Uterus (tissue), 2 donors: ENCODE measurements around the gene NEDD4L.

Experiments used
- CTCF ChIP-seq, 4 experiments: fragments of 200-600 bp in 2 of 4; fragments of 450-650 bp in 2 of 4; sonication (generic) in 2 of 4; IDR thresholded peaks; one replicate each; pipeline ENCODE4 v1.5.1; 2016 to 2019; ENCODE audit warnings: antibody characterized with exemption in 4 of 4, mild to moderate bottlenecking in 2 of 4, moderate library complexity in 1 of 4
- POLR2A ChIP-seq, 2 donors: fragments of 450-650 bp; IDR thresholded peaks; one replicate each; pipeline ENCODE4 v1.6.1; 2016; ENCODE audit warnings: antibody characterized with exemption in 2 of 2, mild to moderate bottlenecking in 1 of 2, moderate library complexity in 1 of 2

GRCh38 chr18:58157237-58157636, 113.2 kb downstream of the NEDD4L start:
- TF ChIP-seq POLR2A (IDR thresholded peaks at IDR 0.05) (no peak), CTCF (IDR thresholded peaks at IDR 0.05) (no peak)
